Transverse colon (tissue), 4 donors: ENCODE data around the gene GPT2.

Experiments
- POLR2AphosphoS5 ChIP-seq, 3 donors: sonication (generic); formaldehyde crosslinking; IDR thresholded peaks; one replicate each; pipeline ENCODE4 v1.6.1; 2016; ENCODE audit warnings: antibody characterized with exemption in 3 of 3
- TF ChIP-seq, protein P1 (sequence below), 5 experiments: fragments of 200-600 bp in 3 of 5; fragments of 450-650 bp in 2 of 5; sonication (generic) in 3 of 5; IDR thresholded peaks; 1 replicate in 2 of 5; 2 replicates in 3 of 5; pipeline ENCODE4 v1.5.1; 2016 to 2017; ENCODE audit warnings: antibody characterized with exemption in 5 of 5, inconsistent platforms in 3 of 5, mild to moderate bottlenecking in 2 of 5, moderate library complexity in 1 of 5

DNA sequence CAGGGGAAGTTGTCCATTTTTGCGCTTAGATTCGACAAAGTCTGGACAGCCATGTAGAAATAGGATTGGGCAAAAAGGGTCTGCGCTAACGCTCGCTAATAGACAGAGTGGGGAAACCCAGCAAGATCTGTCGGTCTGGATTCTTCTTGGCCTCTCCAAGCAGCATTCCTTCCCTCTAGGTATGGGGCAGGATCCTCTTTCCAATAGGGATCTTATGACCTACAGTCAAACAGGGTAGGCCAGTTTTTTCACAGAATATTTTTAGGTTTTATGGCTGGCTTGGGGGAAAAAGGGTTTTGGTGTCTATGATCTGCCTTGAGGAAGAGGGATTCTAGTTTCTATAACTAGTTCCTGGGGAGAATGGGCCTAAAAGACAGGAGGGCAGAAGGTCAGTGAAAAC is 26.0 kb upstream of the GPT2 start:
- TF ChIP-seq, protein P1, sequence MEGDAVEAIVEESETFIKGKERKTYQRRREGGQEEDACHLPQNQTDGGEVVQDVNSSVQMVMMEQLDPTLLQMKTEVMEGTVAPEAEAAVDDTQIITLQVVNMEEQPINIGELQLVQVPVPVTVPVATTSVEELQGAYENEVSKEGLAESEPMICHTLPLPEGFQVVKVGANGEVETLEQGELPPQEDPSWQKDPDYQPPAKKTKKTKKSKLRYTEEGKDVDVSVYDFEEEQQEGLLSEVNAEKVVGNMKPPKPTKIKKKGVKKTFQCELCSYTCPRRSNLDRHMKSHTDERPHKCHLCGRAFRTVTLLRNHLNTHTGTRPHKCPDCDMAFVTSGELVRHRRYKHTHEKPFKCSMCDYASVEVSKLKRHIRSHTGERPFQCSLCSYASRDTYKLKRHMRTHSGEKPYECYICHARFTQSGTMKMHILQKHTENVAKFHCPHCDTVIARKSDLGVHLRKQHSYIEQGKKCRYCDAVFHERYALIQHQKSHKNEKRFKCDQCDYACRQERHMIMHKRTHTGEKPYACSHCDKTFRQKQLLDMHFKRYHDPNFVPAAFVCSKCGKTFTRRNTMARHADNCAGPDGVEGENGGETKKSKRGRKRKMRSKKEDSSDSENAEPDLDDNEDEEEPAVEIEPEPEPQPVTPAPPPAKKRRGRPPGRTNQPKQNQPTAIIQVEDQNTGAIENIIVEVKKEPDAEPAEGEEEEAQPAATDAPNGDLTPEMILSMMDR (IDR thresholded peaks at IDR 0.05), result no peak
- TF ChIP-seq POLR2AphosphoS5 (IDR thresholded peaks at IDR 0.05), result no peak
